Activated CD8-positive, alpha-beta memory T cell treated with anti-CD3 and anti-CD28 coated beads, Interleukin-2, amount 50 U/mL, for 1 hour (primary cell): Measurements from ENCODE around the gene LAMP5.

Experiments used
- DNase-seq: peaks from one replicate; pipeline ENCODE4 v3.0.0-alpha.2; 2020; ENCODE audit errors: extremely low read depth

Gene LAMP5

DNA sequence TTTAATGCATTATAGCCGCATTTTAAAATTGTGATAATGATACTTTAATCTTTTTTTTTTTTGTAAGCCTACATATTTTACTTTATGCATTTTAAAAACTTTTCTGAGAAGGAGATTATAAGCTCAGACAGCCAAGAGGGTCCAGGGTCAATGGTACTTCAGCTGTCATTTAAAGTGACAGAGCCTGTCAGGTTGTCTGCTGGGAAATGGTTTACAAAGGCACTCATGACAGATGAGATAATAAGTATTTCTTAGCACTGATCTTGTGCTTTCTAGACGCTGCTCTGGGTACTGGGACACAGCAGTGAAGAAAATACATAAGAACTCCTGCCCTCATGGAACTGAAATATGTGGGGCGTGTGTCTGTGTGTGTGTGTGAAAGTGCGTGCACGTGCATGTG, 19.6 kb downstream of the LAMP5 start:
- DNase-seq = no peak

- no peak for DNase-seq
Measured at GRCh38 chr20:9535449-9535848, 21.1 kb downstream of the LAMP5 start.

- DNase-seq = no peak
Measured at GRCh38 chr20:9543214-9543613, 28.8 kb downstream of the LAMP5 start.

- DNase-seq = no peak
Measured at GRCh38 chr20:9550283-9550682, 35.9 kb downstream of the LAMP5 start.

- no peak for DNase-seq
Measured at GRCh38 chr20:9550871-9551270, 36.5 kb downstream of the LAMP5 start.

DNA sequence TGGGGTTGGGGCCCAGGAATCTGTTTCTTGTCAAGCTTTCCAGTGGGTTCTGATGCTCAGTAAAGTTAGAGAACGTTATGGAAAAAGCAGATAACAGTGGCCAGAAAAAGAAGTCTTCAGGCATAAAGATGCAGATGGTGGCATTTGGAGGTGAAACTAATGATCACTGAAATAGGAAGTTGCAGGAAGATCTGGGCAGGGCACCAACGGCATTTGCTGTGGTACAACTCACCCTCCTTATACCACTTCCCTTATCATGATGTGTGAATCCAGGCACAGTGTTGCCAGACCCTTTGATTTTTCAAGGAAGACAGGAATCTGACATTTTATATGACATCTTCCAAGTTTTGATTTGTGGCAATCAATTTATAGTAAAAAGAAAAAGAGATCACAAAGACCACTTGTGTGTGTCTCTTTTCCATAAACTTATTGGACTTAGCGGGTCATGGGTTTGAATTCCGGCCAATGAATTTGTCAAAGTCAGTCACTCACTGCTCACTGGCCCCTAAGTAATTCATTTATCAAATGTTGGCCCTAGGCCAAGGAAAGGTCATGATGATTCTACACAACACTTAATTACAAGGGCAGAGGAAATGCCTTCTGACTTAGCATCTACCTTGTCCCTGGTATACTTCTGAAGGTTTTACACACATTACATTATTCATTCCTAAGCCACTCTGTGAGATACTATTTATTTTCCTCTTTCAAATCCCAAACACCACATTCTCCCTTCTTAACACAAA, 37.6 kb downstream of the LAMP5 start:
- DNase-seq = no peak

- no peak for DNase-seq
Measured at GRCh38 chr20:9555781-9556180, 41.4 kb downstream of the LAMP5 start.

DNA sequence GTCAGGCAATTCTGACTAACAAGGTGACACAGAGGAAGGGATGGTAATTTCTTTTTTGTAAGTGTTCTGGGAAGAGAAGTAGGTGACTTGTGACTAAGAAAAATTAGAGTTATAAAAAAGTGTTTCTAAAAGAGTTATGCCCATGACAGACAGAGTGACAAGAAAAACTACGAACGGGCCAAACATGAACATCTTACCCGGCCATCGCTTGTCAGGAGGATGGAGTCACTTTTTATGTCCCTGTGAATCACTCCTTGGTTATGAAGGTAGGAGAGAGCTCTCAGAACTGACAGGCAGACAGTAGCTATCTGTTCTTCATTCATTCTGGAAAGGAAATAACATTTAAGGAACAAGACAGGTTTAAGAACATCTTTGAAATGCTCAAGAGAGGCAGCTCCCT, 43.0 kb downstream of the LAMP5 start:
- no peak for DNase-seq

- DNase-seq = no peak
Measured at GRCh38 chr20:9565910-9566550, 51.6 kb downstream of the LAMP5 start.

- DNase-seq = no peak
Measured at GRCh38 chr20:9566977-9567376, 52.6 kb downstream of the LAMP5 start.

DNA sequence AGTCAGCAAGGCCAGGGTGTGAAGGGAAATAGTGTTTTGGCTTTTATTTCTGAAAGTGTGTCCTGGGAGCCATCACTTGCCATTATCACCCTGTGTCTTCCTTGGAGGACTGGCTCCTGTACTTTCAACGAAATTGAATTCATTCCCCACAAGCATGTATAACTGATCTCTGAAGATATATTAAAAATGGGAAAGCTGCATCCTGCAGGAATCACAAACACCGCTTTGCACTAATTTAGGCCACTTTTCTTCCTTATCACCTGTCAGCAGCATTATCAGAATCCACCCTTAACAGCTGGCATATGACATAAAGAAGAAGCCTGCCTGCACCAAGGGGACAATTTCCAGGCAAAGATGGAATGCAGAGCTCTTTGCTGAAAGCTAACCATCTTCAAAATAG, 56.2 kb downstream of the LAMP5 start:
- no peak for DNase-seq

DNA sequence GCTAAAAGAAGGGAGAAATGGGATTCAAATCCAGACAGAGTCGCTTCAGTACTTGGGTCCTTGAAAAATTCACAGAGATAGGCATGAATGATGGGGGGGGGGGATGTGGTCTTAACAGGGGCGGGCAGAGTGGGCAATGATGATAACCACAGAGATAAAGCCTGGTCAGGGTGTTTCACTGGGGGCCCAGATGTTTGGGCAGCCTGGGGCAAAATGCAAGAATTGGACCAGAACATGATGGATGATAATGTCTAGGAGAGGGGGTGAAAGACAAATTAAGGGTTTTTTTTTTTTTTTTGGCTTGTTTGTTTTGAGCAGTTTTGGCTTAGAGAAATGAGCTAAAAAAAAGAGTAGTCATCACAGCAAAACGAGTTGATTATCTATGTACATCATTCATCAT, 57.4 kb downstream of the LAMP5 start:
- no peak for DNase-seq

DNA sequence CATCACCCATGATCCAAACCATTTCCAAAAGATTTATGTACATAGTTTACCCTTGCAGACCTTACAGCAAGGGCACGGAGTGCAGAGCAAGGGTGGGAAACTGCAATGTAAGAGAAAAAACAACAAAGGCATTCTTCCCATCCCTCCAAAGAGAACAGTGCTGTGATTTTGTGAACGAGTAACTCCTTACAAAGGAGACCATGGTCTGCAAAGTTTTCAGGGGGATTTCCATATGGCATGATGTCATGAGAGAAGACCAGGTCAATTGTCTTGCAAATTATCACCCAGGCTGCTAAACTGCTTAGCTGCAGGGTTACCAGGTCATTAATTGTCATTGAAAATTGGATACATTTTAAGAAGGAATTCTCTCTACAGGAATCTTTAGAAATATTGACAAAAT, 58.3 kb downstream of the LAMP5 start:
- DNase-seq = no peak

GRCh38 chr20:9573335-9574151, 59.2 kb downstream of the LAMP5 start:
- DNase-seq = no peak

GRCh38 chr20:9574181-9574580, 59.8 kb downstream of the LAMP5 start:
- no peak for DNase-seq

- no peak for DNase-seq
Measured at GRCh38 chr20:9574776-9575175, 60.4 kb downstream of the LAMP5 start.

- DNase-seq = no peak
Measured at GRCh38 chr20:9575836-9576235, 61.4 kb downstream of the LAMP5 start.

DNA sequence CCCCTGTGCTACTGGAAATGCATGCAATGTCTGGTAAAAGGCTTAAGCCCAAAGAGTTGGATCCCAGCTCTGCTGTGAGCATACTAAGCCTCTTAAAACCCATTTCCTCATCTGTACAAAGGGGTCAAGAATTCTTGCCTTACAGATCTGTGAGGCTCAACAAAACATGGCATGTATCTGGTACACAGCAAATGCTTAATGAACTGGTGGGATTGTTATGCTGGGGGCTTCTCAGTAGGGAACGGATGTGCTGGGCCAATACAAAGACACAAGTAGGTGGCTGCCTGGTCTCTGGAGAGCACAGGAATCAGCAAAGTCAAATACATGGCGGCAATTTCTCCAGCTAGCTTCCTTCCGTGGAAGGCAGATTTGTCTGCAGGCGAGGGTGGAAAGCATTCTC, 62.3 kb downstream of the LAMP5 start:
- DNase-seq = no peak

DNA sequence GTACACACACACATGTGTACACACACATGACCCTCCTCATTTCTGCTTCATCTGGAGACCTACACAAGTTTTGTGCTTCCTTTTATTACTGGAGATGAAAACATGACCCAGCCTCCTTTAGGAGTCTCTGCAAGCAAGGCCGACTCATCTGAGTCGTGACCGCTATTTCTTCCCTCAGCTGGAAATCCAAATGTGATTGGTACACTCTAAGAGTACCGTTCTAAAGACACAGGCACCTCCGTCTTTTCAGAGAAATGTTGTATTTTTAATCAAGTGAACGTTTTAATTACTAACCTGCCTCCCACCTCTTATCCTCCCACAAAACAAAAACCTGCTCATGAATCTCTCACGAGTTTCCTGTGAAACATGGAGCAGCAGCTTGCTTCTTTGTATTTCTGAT, 63.0 kb downstream of the LAMP5 start:
- DNase-seq = no peak

- DNase-seq = no peak
Measured at GRCh38 chr20:9578594-9578993, 64.2 kb downstream of the LAMP5 start.
